HG03521 (cell line): Measurements from ENCODE around the gene ALDH3B2.
"Not testable (repeated sequence)": the region's sequence is repeated elsewhere in the genome, so short reads cannot be mapped to it uniquely, and the experiment has no call there.

Source experiments
- ATAC-seq: cut with Tn5 transposase; IDR thresholded peaks from one replicate; pipeline ENCODE4 v1.9.1; 2021; ENCODE audit warnings: mild to moderate bottlenecking, moderate library complexity; ENCODE audit not compliant: unreplicated experiment

ALDH3B2 gene

DNA sequence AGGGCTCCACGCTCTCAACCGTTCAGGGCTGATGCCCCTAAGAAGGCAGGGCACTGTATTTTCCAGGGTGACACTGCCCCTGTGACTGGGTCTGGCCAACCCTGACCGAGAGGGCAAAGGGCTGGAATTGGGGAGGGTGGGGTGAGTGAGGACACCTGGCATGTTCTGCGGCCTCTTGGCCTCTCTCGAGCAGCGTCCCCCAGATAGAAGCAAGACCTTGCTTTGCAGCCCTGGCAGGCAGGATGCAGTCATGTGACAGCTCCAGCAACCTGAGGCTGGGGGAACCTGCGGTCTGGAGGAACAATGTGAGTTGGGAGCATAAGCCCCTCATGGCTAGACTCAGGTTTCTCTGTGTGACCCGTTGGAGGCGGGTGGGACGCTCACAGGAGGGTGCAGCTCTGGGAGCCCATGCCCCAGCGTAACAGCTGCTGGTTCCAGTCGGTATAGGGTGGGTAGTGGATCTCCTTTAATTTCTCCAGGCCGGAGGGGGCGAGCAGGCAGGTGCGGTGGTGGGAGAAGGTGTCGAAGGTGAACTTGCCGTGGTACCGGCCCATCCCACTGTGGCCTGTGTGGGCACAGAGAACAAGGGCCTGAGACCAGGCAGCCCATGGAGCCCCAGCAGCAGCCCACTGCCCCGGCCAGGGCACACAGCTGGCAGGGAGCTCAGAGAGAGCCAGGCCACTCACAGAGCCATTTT, 11.4 kb downstream of the ALDH3B2 start:
- ATAC-seq, result no peak

DNA sequence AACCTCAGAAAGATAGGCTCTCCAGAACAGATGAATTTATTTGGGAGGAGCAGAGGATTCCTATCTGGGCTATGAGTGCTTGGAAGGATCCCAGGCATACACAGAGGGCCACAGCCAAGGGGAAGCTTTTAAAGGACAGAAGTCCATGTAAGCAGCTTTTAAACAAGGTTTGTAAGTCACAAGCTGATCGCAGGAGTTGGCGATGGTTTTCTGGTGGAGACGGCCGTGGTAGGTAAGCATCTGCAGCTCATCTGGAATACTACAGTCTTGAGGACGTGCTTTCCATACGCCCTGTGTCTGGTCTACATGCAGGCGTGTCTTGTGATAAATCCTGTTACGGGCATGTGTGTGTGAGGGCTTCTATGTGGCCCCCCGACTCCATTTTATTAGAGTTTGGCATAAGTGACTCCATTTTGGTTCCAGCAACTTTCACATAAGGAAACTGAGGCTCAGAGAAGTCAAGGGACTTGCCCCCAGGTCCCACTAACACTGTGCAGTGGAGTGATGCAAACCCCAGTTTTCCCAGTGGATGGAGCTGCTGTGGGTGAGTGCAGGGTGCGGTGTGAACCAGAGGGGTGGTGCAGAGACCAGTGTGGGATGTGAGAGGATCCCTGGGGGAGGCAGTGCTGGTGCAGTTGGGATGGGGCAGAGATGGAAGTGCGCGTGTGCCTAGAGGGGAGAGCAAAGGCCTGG, 12.1 kb downstream of the ALDH3B2 start:
- no peak for ATAC-seq

DNA sequence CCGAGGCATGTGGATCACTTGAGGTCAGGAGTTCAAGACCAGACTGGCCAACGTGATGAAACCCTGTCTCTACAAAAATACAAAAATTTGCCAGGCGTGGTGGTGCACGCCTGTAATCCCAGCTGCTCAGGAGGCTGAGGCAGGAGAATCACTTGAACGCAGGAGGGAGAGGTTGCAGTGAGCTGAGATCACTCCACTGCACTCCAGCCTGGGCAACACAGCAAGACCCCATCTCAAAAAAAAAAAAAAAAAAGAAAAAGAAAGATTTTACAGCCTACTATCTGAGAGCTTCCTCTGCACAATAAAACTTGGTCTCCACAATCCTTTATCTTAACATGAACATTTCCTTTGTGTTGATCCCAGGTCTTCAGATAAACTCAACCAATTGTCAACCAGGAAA, 13.7 kb downstream of the ALDH3B2 start:
- ATAC-seq, result not testable (repeated sequence)

DNA sequence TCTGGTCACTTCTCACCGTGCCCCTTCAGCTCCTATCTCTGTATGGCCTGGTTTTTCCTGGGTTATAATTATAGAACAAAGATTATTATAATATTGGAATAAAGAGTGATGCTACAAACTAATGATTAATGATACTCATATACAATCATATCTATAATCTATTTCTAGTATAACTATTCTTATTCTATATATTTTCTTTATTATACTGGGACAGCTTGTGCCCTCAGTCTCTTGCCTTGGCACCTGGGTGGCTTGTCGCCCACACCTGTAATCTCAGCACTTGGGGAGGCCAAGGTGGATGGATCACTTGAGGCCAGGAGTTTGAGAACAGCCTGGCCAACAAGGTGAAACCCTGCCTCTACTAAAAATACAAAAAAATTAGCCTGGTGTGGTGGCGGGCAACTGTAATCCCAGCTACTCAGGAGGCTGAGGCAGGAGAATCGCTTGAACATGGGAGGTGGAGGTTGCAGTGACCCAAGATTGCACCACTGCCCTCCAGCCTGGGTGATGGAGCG, 14.7 kb downstream of the ALDH3B2 start:
- not testable (repeated sequence) for ATAC-seq

DNA sequence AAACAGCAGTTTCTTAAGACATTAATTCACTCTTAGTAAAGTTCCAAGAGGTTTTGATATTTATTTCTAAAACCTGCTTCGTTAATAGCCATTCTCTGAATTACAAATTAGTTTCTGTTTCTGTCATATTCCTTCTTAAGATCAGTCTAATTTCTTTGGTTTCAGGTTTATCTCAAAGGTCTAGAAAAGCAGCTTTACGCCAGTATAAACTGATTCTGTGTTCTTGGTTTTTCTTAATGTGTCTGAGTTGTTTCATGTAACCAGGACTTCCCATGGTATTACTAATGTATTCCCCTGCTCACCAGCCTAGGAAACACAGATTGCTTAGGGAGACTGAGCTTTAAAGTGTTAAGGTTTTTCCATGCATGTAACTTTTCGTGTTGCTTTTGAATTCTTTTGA, 17.1 kb downstream of the ALDH3B2 start:
- ATAC-seq, result no peak

DNA sequence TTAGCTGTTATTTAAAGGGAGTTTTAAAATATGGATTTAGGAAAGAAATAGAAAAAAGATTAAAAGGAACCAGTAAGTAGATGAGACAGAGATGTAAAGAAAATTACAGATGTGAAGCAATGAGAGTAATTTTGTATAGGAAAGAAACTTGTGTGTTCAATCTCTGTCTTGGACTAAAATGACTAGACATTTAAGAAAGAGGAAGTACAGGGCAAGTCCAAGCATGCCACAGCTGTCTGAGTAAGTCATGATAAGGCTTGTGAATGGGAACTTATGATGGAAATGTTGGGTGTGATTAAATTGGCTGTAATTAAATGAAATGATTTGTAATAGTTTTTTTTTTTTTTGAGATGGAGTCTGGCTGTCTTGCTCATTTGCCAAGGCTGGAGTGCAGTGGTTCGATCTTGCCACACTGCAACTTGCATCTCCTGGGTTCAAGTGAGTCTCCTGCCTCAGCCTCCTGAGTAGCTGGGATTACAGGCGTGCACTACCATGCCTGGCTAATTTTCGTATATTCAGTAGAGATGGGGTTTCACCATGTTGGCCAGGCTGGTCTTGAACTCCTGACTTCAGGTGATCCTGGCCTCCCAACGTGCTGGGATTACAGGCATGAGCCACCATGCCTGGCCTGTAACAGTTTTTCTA, 18.0 kb downstream of the ALDH3B2 start:
- no peak for ATAC-seq

DNA sequence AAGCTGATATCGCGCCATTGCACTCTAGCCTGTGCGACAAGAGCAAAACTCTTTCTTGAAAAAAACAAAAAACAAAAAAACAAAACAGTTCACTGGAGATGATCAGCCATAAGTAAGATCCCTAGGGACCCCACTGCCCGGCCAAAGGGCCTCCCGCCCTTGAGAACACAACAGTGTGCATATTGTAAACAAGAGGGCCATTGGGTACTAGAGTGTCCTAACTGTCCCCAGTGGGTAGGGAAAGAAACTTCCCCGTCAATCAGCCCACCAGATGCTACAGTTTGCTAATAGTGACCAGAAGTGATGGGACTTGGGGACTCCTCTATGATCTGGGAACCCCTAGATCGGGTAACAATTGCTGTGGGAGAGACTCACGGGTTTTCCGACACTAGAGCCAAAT, 20.2 kb downstream of the ALDH3B2 start:
- no peak for ATAC-seq

DNA sequence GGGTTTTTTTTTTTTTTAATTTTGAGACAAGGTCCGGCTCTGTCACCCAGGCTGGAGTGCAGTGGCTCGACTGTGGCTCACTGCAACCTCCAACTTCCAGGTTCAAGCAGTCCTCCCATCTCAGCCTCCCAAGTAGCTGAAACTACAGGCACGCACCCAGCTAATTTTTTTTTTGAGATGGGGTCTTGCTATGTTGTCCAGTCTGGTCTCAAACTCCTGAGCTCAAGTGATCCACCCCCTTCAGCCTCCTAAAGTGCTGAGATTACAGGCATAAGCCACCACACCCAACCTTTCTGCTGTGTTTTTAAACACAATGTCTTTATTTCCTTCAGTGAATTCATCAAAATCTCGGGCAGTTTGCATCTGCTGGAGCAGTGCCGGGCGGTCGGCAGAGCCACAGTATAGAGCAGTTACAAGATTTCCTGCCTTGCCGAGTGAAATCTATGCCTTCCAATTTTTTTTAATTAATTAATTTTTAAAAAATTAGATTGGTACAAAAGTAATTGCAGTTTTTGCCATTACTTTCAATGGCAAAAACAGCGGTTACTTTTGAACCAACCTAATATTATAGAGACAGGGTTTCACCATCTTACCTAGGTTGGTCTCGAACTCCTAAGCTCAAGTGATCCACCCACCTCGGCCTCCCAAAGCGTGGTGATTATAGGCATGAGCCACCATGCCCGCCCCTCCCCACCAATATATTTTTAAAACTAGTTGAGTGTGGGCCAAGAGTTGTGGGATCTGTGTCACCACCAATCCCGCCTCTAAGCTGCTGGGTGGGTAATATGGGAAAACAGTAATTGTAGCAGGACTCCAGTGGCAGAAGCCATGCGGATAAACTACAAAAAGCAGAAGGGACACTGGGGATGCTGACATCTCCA, 21.2 kb downstream of the ALDH3B2 start:
- no peak for ATAC-seq

DNA sequence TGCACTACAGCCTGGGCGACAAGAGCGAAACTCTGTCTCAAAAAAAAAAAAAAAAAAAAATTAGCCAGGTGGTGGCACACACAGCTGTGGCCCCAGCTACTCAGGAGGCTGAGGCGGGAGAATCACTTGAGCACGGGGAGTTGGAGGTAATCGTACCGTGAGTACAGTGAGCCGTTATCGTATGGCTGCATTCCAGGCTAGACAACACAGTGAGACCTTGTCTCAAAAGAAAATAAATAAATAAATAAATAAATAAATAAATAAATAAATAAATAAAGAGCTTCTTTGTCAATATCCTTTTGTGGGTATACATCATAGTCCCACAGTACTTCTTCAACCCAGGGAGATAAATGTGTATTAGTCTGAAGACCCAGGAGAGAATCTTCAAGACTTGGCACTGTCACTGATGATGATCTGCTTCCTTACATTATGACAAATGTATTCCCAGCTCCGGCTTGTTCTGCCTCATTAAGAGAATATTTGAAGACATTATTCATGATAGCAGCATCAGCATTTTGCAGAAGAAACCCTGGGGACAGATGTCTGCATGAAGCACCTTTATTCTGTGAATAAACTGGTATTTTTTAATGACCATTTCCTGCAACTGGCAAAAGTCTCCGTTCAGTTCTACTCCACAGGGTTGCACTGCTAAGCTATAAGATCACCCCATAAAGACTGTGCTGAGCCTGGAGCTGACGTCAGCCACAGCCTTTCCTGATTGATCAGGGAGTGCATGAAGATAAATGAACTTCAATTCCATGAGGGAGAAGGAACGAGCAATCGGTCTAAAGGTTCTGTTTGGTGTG, 22.2 kb downstream of the ALDH3B2 start:
- no peak for ATAC-seq

DNA sequence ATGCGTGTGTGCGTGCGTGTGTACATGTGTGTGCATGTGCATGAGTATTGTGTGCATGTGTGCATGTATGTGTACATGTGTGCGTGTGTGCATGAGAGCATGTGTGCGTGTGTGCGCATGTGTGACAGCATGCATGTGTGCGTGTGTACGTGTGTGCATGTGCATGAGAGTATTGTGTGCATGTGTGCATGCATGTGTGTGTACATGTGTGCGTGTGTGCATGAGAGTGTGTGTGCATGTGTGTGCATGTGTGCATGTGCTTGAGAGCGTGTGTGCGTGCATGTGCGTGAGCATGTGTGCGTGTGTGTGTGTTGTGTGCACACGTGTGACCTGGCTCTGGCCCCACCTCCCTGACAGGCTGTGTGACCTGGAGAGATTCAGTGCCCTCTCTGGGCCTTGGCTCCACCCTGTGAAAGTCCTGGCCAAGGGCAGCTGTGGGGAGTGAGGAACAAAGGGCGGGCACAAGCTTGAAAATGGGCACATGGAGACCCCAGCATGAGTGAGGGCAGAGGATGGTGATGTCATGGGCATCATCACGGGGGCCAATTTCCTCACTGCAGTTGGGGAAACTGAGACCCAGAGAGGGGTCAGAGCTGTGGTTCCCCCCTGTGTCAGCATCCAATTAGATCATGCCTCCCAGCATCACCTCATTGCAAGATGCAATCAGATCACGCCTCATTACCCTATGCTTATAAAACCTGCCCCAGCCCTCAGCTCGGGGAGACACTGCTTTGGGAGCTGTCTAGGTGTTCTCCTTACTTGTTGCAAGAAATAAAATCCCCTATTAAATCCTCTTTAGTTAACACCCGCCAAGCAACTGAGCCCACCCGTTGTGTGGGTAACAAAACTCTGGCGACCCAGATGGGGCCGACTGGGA, 24.6 kb downstream of the ALDH3B2 start:
- ATAC-seq, result no peak

DNA sequence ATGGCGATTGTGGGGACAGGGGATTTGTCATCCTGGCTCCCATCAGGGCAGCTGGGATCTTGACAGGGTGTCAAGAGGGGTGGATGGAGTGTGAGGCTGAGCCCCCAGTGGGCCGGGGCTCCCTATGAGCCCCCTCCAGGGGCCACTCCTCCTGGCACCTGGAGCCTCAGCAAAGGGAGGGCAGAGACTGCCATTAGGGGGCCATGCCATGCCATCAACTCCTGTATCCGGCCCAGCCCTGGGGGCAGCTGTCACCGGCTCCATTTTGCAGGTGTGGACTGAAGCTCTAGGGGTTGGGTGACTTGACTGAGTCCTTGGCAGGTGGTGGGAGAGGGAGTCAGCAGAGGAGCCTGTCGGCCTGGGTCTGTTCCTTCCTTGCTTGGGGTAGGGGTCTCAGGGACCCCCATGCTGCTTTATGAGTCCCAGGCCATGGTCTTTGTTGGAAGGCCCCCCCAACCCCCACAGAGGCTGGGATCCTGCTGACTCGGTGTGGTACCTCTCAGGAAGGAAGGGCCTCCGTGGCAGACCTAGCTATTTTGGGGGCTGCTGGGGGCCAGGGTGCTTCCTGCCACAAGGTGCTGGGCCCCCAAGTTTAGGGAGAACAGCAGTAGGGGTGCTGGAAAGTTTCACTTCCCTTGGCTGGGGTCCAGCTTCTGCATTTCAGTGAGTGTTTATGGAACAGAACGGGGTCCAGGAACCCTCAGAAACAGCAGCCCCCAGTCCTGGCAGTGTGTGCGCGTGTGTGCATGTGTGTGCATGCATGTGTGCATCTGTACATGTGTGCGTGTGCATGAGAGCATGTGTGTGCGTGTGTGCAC, 25.4 kb downstream of the ALDH3B2 start:
- no peak for ATAC-seq

DNA sequence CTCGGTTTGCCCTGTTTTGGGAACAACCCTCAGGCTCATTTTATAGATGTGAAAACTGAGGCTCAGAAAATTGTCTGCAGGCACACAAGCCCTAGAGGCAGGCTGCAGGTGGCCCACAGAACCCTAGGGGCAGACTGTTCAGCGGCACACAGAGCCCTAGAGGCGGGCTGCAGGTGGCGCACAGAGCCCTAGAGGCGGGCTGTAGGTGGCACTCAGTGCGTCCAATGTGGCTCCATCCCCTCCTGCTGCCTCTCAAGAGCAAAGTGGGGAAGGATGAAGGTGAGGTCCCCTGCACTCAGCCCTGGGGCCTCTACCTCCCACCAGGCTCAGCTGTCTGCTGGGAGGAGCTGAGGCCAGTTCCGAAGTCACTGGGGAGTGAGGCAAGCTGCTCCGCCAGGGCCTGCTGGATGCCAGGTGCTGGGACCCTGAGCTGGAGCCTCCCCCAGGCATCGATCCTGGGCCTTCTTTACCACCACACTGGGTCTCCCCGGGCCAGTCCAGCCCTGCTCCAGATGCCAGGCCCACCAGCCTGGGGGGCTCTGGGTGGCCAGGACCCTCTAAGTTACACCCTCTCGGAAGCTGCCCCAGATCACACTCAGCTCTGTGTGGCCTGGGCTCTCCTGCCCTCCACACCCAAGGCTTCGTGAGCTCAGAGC, 26.2 kb downstream of the ALDH3B2 start:
- ATAC-seq, result no peak

DNA sequence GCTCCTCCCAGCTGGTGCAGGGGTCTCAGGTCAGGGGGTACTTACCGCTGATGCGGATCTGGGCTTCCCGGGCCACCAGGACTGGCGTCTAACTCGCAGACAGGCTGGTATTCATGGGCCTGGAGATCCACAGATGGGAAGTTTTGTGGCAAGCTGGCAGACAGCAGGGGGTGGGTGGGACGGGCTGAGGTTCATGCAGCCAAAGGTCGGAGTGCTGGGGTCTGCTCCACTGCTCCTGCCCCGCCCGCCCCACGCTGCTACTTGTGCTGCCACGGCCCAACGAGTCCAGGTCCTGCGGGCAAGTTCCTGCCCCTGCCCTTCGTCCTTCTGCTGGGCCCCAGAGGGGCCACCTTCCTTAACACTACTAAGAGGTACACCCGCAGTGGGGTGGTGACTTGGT, 27.0 kb downstream of the ALDH3B2 start:
- no peak for ATAC-seq

DNA sequence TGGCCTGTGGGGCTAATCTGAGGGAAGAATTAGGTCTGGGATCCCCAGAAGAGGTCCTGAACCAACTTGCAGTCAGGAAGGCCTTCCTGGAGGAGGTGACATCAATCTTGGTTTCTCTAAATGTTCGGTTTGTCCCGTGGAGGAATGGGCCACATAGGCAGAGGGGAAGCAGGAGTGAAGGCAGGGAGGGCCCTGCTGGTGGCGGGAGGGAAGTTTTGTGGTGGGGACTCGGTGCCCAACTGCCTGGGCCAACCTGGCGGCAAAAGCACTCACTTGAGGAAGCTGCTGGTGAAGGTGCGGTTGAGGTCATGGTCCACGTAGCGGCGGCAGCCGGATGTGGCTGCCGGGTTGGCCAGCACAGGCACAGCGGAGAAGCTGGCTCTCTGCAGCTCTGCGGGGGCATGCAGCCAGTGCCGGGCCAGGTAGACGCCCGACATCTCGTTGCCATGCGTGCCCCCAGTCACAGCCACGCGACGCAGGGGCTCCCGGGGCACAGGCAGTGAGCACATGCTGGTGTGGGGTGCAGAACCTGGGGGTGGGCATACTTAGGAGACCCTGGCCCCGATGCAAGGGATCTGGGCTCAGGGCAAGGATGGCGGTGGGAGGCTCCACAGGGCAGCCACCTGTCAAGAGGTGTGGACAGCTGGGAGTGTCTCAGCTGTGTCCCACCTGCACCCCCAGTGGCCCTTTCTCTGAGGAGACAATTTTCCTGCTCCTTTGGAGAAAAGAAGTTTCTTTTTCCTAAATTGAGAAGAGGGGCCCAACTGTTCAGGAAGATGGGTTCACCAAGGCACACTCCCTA, 27.7 kb downstream of the ALDH3B2 start:
- no peak for ATAC-seq

DNA sequence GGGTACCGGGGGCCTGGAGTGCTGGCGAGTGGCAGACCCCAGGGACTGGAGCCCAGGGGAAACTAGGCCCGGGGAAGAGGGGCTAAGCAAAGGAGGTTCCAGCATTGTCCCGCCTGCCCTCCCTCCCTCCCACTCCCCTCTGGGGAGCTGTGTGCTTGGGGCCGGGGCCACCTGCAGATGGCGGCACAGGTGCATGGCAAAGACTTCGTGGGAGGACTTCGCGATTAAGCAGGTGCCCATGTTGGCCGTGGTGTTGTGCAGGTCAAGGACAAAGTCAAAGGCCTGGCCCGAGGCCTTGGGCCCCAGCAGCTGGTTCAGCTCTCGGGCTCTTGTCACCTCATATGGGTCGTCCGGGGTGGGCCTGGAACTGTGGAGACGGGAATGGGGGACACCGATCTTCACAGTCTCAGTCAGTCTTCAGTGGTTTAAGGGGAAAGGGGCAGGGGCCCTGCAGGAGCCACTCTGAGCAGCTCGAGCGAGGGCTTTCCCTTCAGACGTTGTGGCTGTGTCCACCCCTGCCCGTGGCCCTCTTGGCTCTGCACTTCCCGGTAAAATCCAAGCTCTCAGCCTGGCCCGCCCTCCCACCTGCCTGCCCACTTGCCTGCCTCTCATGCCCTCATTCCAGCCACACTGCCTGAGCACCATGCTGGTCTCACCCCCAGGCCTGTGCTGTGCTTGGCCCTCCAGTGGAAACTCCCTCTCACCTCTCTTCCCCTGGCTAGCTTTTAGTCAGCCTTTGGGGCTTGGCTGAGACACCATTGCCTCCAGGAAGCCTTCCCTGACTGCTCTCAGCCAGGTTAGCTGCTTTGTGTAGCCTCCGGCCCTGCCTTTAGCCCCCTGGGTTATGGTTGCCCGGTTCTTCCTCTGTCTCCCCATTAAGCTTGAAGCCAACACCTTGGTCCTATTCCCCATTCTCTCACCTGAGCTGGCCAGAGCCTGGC, 28.6 kb downstream of the ALDH3B2 start:
- no peak for ATAC-seq
